HG03520 (cell line): ENCODE data around the gene PUS1.

Source experiments
- ATAC-seq: cut with Tn5 transposase; IDR thresholded peaks from one replicate; pipeline ENCODE4 v1.9.1; 2021; ENCODE audit warnings: mild to moderate bottlenecking, moderate library complexity; ENCODE audit not compliant: unreplicated experiment

The PUS1 gene

DNA sequence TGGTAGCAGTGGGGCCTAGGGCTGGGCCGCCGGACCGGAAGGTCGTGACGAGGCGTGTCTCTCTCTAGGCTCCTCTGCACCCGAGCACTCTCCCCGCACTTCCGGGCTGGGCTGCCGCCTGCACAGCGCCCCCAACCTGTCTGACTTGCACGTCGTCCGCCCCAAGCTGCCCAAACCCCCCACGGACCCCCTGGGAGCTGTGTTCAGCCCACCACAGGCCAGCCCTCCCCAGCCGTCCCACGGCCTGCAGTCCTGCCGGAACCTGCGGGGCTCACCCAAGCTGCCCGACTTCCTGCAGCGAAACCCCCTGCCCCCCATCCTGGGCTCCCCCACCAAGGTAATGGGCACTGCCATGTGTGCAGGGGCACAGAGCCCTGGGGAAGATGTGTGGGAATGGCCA lies 13.3 kb upstream of the PUS1 start:
- ATAC-seq = no peak

DNA sequence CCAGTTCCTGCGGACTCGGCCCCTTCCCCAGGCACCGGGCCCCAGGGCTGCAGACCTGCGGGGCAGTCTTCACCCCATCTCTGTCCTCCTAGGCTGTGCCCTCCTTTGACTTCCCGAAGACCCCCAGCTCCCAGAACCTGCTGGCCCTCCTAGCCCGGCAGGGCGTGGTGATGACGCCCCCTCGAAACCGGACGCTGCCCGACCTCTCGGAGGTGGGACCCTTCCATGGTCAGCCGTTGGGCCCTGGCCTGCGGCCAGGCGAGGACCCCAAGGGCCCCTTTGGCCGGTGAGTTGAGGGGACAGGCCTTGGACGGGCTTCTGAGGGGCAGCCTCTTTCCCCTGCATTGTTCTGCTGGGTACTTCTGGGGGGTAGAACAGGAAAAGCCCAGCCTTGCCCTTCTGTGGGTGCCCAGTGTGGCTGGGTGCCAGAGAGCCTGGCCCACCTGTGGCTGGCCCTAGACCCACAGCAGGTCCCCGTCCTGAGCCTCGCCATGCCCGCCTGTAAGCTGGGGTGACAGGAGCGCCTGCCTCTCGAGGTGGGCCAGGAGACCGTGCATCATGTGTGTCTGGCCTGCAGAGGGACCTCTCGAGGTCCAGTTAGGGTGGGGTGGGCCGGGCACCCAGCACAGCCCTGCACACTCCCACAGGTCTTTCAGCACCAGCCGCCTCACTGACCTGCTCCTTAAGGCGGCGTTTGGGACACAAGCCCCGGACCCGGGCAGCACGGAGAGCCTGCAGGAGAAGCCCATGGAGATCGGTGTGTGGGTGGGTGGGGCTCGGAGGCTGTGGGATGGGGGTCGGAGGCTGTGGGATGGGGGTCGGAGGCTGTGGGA lies 12.6 kb upstream of the PUS1 start:
- ATAC-seq = no peak

DNA sequence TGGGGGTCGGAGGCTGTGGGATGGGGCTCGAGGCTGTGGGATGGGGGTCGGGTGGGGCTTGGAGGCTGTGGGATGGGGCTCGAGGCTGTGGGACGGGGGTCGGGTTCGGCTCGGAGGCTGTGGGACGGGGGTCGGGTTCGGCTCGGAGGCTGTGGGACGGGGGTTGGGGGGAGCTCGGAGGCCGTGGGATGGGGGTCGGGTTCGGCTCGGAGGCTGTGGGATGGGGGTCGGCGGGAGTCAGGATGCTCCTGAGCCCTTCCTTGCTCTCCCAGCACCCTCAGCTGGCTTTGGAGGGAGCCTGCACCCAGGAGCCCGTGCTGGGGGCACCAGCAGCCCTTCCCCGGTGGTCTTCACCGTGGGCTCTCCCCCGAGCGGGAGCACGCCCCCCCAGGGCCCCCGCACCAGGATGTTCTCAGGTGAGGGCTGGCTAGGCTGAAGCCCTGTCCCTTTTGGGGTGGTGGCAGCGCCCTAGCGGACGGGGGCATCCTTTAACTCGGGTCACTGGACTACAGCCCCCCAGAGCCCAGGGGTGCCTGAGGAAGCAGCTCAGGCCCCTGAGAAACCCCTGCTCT lies 11.9 kb upstream of the PUS1 start:
- ATAC-seq = no peak

DNA sequence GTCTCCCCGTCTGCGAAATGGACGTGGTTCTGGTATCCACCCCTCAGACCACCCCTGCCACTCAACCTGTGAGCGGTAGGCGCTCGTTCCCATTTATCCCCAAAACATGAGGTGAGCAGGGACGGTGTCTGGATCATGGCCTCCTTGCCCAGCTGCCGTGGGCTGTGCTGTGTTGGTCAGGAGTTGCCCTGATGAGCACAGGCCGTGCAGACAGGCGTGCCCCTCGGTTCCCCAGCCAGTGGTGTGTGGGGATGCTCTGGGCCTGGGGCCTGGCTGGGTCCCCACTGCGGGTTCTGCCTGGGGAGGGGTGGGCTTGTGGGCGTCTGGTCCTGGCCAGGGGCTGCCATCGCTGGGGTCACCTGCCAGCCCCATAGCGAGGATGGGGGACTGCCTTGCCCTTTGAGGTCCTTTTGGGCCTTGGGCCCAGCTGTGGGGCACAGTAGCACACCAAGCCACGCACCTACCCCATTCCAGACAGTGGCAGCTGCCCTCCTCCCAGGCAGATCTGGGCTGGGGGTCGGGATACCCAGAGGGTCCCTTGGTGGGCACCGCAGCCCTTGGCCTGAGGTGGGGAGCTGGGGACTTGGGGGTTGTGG lies 11.3 kb upstream of the PUS1 start:
- no peak for ATAC-seq

DNA sequence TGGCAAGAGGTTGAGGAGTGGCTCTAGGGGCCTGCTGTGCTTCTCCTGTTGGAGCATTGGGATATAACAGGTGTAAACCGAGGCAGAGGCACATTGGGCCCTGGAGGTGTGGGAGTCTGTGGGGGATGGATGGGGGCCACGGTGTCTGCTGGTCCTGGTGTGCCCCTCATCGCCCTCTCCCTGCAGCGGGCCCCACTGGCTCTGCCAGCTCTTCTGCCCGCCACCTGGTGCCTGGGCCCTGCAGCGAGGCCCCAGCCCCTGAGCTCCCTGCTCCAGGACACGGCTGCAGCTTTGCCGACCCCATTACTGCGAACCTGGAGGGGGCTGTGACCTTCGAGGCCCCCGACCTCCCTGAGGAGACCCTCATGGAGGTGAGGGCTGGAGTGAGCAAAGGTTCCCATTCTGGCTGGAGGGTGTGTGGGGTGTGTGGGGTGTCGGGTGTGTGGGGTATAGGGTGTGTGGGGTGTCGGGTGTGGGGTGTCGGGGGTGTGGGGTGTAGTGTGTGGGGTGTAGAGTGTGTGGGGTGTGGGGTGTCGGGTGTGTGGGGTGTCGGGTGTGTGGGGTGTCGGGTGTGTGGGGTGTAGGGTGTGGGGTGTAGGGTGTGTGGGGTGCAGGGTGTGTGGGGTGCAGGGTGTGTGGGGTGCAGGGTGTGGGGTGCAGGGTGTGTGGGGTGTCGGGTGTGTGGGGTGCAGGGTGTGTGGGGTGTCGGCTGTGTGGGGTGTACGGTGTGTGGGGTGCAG lies 10.6 kb upstream of the PUS1 start:
- no peak for ATAC-seq

DNA sequence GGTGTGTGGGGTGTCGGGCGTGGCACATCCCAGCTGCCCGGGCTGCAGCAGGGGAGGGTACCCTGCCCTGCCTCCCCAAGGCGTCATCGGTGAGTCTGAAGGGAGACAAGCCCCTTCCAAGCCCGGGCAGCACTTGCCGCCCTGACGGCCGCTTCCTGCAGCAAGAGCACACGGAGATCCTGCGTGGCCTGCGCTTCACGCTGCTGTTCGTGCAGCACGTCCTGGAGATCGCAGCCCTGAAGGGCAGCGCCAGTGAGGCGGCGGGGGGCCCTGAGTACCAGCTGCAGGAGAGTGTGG lies 10.1 kb upstream of the PUS1 start:
- no peak for ATAC-seq

DNA sequence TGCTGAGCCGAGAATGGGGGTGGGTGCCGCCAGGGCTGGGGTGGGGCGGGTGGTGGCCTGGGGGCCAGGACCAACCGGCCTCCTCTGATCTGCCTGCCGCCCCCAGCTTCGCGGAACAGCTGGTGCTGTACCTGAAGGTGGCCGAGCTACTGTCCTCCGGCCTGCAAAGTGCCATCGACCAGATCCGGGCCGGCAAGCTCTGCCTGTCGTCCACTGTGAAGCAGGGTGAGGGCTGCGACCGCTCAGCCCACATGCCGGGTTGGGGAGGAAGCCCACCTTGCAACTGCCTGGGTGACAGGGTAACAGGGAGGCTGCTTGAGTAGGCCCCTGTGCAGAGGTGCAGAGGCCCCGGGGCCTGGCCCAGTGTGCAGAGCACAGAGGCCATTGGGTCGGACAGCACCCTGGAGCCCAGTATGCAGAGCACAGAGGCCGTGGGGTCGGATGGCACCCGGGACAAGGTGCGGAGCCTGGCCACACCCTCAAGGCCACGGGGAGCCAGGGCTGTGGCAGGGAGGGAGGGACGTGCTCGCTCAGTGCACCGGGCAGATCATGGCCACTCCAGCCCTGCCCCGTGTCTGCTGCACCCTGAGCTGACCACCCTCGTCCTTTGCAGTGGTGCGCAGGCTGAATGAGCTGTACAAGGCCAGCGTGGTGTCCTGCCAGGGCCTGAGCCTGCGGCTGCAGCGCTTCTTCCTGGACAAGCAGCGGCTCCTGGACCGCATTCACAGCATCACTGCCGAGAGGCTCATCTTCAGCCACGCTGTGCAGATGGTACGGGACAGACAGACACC lies 9.5 kb upstream of the PUS1 start:
- no peak for ATAC-seq

DNA sequence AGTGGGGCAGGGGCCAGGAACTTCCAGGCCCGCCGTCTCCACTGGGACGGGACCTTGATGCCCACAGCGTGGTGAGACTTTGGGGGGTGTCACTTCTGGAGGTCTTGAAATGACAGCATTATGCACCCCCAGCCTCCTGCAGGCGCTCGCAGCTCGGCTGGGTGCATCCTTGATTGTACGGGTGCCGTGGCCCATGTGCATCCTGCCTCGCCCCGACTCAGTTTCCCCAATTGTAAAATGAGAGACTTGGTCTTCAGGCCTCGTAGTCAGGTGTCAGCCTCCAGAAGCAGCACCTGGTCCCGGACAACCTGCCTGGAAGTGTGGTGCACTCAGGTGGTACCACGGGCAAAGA lies 8.9 kb upstream of the PUS1 start:
- no peak for ATAC-seq

DNA sequence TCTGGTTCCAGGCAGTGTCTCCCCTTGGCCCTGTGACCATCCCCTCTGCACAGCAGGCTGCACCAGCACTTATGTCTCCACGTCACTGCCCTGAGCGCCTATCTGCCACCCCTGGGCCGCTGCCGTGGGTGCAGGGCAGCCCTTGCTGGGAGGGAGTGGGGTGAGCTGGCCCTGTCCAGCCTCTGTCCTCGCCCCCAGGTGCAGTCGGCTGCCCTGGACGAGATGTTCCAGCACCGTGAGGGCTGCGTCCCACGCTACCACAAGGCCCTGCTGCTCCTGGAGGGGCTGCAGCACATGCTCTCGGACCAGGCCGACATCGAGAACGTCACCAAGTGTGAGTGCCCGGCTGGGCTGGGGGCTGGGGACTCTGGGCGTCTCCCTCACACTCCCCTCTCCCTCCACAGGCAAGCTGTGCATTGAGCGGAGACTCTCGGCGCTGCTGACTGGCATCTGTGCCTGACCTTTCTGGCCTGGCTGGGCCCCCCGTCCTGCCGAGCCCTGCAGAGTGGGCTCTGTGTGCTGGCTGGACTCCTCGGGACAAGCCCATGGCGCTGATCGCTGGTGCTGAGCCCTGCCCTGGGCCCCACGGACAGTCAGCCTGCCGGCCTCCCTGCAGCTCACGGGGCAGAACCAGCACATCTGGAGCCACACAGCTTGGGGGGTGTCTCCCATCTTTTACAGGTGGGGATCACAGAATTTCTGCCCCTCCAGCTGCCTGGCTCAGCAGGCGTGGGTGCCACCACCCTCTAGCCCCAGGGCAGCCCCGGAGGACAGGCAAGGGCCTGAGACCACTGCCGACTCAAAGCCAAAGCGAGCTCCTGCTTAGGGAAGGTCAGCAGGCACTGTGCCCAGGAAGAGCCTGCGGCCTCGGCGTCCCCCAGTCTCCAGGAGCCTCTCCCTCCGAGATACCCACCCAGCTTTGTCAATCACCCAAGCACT lies 7.9 kb upstream of the PUS1 start:
- ATAC-seq = no peak

DNA sequence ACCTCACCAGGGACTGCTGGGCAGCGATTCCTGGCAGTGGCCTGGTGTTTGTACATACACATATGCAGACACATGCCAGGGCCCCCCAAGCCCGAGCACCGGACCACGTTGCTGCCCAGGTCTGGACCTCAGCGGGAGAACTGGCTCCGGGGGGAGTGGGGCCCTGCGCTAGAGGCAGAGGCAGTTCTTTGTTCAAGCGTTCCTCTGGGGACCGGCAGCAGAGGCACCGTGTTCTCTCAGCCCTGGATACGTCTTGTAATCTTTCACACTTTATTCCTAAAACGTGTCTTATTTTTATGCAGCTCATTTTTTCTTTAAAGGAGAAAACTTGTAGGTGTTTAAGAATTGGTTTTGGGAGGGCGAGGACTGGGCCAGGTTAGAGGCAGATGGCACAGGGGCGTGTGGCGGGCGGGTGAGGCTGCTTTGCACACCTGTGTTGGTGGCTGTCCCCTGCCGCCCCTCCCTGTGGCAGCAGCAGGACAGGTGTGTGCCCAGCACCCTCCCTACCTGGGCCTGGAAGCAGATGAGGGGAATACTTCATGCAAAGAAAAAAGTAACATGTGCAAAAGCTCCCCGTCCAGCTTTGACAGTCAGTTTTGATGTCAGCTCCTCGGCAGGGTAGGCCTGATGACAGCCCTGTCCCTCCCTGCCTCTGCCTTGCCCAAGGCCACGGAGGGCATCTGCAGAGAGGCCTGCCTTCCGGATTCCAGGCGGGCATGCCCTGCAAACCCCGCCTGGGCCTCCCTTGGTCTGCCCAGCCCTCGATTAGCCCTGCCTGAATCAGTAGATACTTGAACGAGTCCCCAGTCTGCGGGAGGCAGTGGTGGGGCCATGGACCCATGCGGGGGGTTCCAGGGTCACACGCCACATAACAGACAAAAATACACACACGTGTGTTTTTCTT lies 7.0 kb upstream of the PUS1 start:
- no peak for ATAC-seq

DNA sequence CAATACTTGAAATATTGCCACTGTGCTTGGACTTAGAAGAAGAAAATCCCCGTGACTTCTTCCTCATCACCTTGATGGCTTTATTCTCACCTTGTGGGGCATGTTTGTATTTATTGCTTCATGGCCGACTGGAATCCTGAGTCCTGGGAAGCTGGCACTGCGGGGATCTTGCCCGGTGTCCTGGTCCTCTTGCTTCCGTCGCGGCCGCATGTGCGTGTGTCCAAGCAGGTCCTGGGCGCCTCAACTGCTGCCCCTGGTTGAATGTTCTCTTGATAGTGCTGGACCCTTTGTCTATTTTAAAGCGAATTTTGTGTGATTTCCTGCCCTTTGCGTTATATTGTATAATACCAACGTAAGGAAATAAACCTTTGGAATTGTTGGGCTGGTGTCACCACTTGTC lies 6.3 kb upstream of the PUS1 start:
- ATAC-seq = no peak

DNA sequence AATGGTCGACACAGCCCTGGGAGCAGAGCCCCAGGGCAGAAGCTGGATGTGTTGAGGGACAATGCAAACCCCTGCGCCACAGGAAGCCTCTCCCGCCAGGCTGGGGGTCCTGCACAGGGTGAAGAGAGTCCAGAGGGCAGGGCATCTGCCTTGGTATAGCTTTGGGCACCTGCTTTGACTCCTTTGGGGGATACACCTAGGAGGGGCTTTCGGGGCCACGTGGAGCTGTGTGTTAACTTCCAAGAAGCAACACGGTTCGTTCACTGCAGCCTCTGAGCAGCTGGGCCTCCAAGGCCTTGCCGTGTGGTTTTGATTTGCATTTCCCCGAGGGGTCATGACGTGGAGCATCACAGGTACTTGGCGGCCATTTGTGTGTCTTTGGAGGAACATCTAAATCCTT lies 5.8 kb upstream of the PUS1 start:
- ATAC-seq = peak; percentile 89

DNA sequence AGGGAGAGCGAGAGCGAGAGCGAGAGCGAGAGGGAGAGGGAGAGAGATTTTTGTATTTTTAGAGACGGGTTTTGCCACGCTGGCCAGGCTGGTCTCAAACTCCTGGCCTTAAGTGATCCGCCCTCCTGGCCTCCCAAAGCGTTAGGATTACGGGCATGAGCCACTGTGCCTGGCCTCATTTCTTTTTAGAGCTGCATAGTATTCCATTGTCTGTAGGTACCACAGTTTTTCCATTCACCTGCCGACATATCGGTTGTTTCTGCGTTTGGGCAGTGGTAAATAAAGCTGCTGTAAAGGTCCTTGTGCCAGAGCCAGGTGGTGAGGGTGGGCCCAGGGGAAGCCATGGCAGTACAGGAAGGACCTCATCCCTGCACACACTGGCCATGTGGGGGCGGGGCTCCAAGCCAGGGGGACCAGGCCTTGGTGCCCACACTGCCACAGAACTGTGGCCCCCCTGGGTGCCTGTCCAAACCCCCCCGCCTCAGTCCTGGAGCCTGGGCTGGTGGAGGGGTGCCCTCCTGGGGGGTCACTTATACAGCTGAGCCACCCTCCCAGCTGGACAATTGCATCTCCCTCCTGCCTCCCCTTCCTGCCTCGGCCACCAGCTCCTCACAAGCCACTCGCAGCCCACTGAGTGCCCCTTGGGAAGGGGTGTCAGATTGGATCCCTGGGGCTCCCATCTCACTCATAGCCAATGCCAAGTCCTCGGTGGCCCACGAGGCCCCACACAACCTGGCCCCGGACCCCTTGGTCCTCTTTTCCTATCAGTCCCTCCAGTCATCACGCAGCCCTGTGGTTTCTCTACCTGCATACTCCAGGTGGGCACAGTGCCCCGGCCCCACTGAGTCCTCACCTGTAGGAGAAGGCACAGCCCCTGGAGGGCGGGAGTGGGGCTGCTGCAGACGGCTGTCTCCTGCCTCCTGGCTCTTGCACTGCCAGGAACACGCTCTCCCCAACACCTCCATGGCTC lies 1.7 kb upstream of the PUS1 start:
- no peak for ATAC-seq

DNA sequence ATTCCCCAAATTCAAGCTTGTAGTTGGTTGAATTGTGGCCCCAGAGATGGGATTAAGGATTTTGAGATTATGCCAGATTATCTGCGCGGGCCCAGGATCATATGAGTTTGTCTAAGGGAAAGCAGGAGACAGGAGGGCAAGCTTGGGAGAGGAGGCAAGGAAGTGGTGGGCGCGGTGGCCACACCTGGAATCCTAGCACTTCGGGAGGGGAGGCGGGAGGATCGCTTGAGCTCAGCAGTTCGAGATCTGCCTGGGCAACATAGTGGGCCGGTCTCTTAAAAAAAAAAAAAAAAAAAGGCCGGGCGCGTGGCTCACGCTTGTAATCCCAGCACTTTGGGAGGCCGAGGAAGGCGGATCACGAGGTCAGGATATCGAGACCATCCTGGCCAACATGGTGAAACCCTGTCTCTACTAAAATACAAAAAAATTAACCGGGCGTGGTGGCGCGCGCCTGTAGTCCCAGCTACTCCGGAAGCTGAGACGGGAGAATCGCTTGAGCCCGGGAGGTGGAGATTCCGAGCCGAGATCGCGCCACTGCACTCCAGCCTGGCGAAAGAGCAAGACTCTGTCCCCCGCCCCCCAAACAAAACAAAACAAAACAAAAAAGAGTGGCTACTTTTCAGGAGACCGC lies 881 bp upstream of the PUS1 start:
- ATAC-seq = peak; percentile 4

DNA sequence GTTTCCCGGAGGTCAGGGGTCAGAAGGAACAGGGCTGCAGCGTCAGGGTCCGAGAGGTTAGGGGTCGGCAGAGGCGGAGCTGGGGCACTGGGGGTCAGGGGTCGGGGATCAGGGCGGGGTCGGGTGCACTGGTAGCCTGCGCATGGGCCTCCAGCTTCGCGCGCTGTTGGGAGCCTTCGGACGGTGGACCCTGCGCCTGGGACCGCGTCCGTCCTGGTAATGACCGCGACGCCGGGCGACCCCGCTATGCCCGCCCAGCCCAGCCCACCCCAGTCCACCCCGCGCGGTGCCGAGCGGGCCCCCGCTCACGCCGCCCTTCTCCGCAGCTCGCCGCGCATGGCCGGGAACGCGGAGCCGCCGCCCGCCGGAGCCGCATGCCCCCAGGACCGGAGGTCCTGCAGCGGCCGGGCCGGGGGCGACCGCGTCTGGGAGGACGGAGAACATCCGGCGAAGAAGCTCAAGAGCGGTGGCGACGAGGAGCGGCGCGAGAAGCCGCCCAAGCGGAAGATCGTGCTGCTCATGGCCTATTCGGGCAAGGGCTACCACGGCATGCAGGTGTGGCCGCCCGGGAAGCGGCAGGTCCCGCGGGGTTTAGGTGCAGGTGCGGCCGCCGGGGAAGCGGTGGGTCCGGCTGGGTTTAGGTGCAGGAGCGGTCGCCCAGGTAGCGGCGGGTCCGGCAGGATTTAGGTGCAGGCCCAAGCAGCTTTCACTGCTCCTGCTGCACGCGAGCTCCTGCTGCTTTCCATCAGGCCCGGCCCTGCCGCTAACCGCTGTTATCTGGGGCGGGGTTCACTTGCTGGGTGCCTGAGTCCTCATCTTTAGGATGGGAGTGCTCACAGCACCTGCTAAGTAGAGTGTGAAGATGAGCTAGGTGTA lies 743 bp downstream of the PUS1 start:
- no peak for ATAC-seq

DNA sequence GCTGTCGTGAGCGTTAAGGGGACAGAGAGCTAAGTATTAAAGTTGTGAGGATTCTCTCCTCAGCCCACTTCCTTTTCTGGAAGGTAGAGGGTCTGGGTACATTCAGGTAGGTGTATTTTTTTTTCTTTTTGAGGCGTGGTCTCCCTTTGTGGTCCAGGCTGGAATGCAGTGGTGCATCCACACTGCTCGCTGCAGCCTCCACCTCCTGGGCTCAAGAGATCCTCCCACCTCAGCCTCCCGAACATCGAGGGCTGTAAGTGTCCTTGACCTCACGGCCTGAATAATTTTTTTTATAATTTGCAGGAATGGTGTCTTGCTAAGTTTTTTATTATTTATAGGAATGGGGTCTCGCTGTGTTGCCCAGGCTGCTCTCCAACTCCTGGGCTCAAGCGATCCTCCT lies 1.4 kb downstream of the PUS1 start:
- no peak for ATAC-seq

DNA sequence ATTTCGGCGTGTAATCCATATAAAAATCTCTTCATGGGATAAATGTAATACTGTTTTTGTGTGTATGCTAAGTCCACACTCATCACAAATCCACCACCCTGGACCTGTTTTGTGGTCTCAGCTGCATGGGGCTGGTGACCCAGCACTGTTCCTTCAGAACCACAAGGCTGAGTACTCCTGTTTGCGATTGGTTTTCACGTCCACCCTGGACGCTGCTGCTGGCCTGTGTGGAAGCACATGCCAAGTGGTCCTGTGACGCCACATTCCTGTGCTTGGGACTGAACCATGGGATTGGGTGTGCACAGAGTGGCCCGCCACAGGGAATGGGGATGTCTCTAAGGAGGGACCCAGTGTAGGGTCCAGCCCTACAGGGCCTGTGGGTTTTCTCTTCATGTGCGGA lies 4.3 kb downstream of the PUS1 start:
- ATAC-seq = no peak
